Vagina (tissue), 2 donors: Measurements from ENCODE around the gene QRICH2. TPM values are rescaled to one million over a fixed set of nuclear protein-coding genes. Genes with fewer than 3 reads are reported as not detected.
"Not testable (repeated sequence)": the region's sequence is repeated elsewhere in the genome, so short reads cannot be mapped to it uniquely, and the experiment has no call there.

ENCODE experiments used
- DNase-seq, 2 donors: peaks; one replicate each; pipeline ENCODE4 v3.0.0-alpha.2; 2017; ENCODE audit errors: extremely low spot score in 2 of 2
- H3K27ac ChIP-seq: fragments of 200-600 bp; sonication (generic); one replicate; pipeline ENCODE4 v1.5.1; 2019
- H3K27me3 ChIP-seq: fragments of 200-600 bp; sonication (generic); one replicate; pipeline ENCODE4 v1.5.1; 2019
- H3K36me3 ChIP-seq, 2 donors: fragments of 200-600 bp; sonication (generic); one replicate each; pipeline ENCODE4 v1.5.1; 2017 to 2019
- H3K4me1 ChIP-seq: fragments of 200-600 bp; sonication (generic); one replicate; pipeline ENCODE4 v1.5.1; 2019
- H3K4me3 ChIP-seq, 2 donors: fragments of 200-600 bp; sonication (generic); 1 replicate in 1 of 2; 2 replicates in 1 of 2; pipeline ENCODE4 v1.5.1; 2016 to 2019
- H3K9me3 ChIP-seq: fragments of 200-600 bp; sonication (generic); one replicate; pipeline ENCODE4 v1.5.1; 2019
- POLR2A ChIP-seq, 2 donors: fragments of 450-650 bp; IDR thresholded peaks; one replicate each; pipeline ENCODE4 v1.6.1; 2017; ENCODE audit warnings: antibody characterized with exemption in 2 of 2, mild to moderate bottlenecking in 2 of 2, moderate library complexity in 2 of 2
- POLR2AphosphoS5 ChIP-seq, 2 donors: sonication (generic); formaldehyde crosslinking; IDR thresholded peaks; one replicate each; pipeline ENCODE4 v1.9.0; 2017; ENCODE audit warnings: antibody characterized with exemption in 2 of 2, mild to moderate bottlenecking in 2 of 2, low read depth in 1 of 2; ENCODE audit not compliant: insufficient read depth in 1 of 2
- intact Hi-C: fragments of 100-400 bp; cut with DNase I; formaldehyde crosslinking; loops from one replicate; pipeline ENCODE4 v1.15.1; 2023
- total RNA-seq: library from RNA; depleted of rRNA; stranded (reverse); fragments of >200 nt; gene quantifications from one replicate; pipeline ENCODE4 v1.2.3, GENCODE V29; 2016
- TF ChIP-seq, protein P1 (sequence below), 3 experiments: fragments of 450-650 bp in 2 of 3; fragments of 200-600 bp in 1 of 3; sonication (generic) in 1 of 3; IDR thresholded peaks; one replicate each; pipeline ENCODE4 v1.5.1; 2017 to 2019; ENCODE audit warnings: antibody characterized with exemption in 3 of 3, mild to moderate bottlenecking in 2 of 3, moderate library complexity in 2 of 3

Gene QRICH2
- total RNA-seq, 1 donor from 2014 or later, result 10.8 TPM

DNA sequence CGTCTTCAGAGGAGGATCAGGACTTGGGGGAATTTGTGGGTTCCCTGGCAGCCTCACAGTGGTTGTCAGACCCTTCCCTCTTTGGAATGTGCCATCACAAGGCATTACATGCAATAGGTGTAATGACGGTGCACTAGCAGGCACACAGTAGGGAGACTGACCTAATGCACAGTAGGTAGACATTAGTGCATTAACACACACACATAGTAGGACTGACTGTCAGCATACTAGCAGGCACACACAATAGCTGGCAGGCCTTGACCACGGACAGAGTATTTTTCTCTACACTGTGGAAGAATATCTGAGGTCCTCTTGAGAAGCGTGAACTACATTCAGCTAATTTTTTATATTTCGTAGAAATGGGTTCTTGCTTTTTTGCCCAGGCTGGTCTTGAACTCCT lies 53.8 kb downstream of the QRICH2 start:
- no peak for DNase-seq
- intact Hi-C loops, result no loop called here

DNA sequence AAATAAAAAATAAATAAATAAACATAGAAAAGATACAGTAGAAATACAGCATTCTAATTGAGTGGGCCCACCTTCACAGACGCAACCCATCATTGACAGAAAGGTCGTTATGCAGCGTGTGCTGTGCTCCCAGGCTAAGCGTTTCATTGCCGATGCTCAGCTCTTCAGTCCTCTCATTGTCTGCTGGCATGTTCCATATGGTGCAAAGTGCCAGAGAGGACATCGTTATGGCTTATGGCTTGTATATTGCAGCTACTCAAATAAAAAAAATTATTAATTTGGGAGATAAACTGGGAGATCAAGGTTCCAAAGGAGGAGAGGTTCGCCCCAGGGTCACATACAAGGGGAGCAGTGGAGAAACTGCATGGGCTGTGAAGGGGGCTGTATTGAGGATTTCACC lies 54.2 kb downstream of the QRICH2 start:
- TF ChIP-seq, protein P1, sequence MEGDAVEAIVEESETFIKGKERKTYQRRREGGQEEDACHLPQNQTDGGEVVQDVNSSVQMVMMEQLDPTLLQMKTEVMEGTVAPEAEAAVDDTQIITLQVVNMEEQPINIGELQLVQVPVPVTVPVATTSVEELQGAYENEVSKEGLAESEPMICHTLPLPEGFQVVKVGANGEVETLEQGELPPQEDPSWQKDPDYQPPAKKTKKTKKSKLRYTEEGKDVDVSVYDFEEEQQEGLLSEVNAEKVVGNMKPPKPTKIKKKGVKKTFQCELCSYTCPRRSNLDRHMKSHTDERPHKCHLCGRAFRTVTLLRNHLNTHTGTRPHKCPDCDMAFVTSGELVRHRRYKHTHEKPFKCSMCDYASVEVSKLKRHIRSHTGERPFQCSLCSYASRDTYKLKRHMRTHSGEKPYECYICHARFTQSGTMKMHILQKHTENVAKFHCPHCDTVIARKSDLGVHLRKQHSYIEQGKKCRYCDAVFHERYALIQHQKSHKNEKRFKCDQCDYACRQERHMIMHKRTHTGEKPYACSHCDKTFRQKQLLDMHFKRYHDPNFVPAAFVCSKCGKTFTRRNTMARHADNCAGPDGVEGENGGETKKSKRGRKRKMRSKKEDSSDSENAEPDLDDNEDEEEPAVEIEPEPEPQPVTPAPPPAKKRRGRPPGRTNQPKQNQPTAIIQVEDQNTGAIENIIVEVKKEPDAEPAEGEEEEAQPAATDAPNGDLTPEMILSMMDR (IDR thresholded peaks at IDR 0.05), result no peak
- TF ChIP-seq POLR2A (IDR thresholded peaks at IDR 0.05) (no peak), POLR2AphosphoS5 (IDR thresholded peaks at IDR 0.05; ENCODE audit: insufficient read depth in 1 of 2, low read depth in 1 of 2) (no peak)
- intact Hi-C loops, result no loop called here
- no peak overlapping the region for H3K4me3 ChIP-seq
- no peaks in the 10 kb centered on the region for H3K27me3 ChIP-seq
- H3K27ac ChIP-seq, result no peak overlapping the region
- DNase-seq, result no peak
- H3K36me3 ChIP-seq, result no peaks in the 10 kb centered on the region
- H3K4me1 ChIP-seq, result peaks cover 12% of the 10 kb centered on the region
- H3K9me3 ChIP-seq, result no peaks in the 10 kb centered on the region

More for the DNA sequence above, 53.8 kb downstream of the QRICH2 start:
- no peaks in the 10 kb centered on the region for H3K36me3 ChIP-seq
- H3K4me3 ChIP-seq, result no peak overlapping the region
- TF ChIP-seq, protein P1 (IDR thresholded peaks at IDR 0.05), result no peak
- no peak for TF ChIP-seq POLR2A (IDR thresholded peaks at IDR 0.05)
- TF ChIP-seq POLR2AphosphoS5 (IDR thresholded peaks at IDR 0.05; ENCODE audit: insufficient read depth in 1 of 2, low read depth in 1 of 2), result no peak
- H3K9me3 ChIP-seq, result no peaks in the 10 kb centered on the region
- peaks cover 12% of the 10 kb centered on the region for H3K4me1 ChIP-seq
- no peaks in the 10 kb centered on the region for H3K27me3 ChIP-seq
- H3K27ac ChIP-seq, result no peak overlapping the region

DNA sequence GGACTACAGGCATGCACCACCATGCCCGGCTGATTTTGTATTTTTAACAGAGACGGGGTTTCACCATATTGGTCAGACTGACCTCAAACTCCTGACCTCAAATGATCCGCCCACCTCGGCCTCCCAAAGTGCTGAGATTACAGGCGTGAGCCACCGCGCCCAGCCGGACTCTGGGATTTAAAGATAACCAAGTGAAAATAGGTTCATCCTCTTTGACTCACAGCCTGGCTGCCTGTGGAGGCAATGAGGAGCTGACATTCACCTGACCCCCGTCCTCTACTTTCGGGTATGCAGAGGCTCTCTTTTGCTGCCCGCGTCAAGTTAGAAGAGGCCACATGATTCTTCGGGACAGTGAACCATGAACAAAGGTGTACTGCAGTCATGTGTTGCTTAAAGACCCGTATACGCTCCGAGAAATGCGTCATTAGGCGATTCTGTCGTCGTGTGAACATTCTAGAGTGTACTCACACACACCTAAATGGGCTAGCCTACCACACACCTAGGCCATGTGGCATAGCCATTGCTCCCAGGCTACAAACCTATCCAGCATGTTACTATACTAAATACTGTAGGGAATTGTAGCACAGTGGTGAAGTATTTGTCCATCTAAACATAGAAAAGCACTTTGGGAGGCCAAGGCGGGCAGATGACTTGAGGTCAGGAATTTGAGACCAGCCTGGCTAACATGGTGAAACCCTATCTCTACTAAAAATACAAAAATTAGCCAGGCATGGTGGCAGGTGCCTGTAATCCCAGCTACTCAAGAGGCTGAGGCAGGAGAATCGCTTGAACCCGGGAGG lies 54.9 kb downstream of the QRICH2 start:
- H3K27me3 ChIP-seq, intact Hi-C loops, H3K36me3 ChIP-seq, H3K9me3 ChIP-seq, H3K4me3 ChIP-seq, DNase-seq: not testable (repeated sequence)
- Histone ChIP-seq H3K27ac (peak overlapping the region; percentile 10), H3K4me1 (peaks cover 12% of the 10 kb centered on the region)

DNA sequence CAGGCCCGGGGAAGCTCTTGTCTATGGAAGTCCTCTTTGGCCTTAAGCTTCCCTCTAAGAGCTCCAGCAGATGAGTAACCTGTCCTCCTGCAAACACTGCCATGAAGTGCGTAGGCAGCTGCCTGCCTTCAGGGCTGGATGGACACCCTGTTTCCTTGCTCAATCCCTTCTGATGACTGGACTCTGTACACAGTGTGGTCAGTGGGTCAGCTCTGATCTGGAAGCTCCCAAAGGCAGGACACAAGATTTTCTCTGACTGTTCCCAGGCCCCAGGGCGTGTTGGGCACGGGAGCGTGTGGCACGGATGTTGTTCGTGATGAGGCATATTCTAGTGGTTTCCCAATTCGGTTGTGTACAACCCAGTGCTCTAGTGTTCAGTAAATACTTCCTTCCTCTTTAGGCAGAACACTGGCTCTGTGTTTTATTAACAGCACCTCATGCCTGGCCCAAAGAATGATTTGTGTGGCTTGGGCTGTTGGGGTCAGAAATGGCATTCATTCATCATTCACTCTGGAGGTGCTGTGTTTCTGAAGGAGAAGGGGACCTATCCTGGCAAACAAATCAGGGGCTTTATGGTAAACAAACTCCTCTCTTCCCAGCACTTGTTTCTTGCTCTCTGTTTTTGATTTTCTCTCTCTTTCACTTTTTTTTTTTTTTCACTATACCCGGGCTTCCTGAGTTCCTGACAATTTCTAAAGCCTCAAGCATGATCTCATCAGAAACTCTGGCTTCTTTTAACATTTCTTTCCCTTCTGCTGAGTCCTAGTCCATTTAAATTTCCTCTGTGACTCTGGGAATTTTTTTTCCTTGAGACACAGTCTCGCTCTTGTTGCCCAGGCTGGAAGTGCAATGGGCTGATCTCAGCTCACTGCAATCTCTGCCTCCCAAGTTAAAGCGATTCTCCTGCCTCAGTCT lies 55.8 kb downstream of the QRICH2 start:
- Histone ChIP-seq H3K36me3 (no peaks in the 10 kb centered on the region), H3K4me3 (no peak overlapping the region), H3K4me1 (peaks cover 12% of the 10 kb centered on the region), H3K9me3 (no peaks in the 10 kb centered on the region), H3K27me3 (no peaks in the 10 kb centered on the region), H3K27ac (peak overlapping the region; percentile 63)
- intact Hi-C loops, result no loop called here
- DNase-seq, result no peak
- TF ChIP-seq POLR2AphosphoS5 (IDR thresholded peaks at IDR 0.05; ENCODE audit: insufficient read depth in 1 of 2, low read depth in 1 of 2), result peak; percentile 65 to 68
- TF ChIP-seq POLR2A (IDR thresholded peaks at IDR 0.05), result no peak
- TF ChIP-seq, protein P1 (IDR thresholded peaks at IDR 0.05), result no peak

DNA sequence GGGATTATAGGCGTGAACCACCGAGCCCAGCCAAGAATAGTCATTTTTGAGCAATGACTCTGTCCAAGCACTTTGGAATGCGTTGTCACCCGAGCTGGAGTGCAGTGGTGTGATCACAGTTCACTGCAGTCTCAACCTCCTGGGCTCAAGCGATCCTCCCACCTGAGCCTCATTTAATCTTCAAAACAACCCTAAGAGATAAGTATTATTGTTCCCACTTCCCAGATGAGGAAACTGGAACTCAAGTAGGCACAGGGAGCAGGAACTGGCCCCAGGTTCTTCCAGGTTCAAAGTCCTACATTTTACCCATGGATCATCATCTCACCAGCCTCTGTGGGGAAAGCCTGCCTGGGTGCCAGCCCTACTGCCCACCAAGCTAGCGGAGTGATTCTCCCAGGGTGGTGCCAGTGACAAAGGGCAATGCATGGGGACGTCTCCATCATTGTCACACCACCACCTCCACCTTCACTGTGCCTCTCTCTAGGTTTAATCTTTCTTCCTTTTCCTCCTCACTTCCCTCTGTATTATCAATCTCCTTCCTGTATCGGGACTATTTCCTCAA lies 56.5 kb downstream of the QRICH2 start:
- H3K27ac ChIP-seq, result peak overlapping the region; percentile 63
- no peak for DNase-seq
- no peak overlapping the region for H3K4me3 ChIP-seq
- TF ChIP-seq POLR2AphosphoS5 (IDR thresholded peaks at IDR 0.05; ENCODE audit: insufficient read depth in 1 of 2, low read depth in 1 of 2), result no peak
- TF ChIP-seq, protein P1 (IDR thresholded peaks at IDR 0.05), result no peak
- TF ChIP-seq POLR2A (IDR thresholded peaks at IDR 0.05), result no peak
- intact Hi-C loops, result no loop called here
- no peaks in the 10 kb centered on the region for H3K27me3 ChIP-seq
- no peaks in the 10 kb centered on the region for H3K36me3 ChIP-seq
- H3K4me1 ChIP-seq, result peaks cover 12% of the 10 kb centered on the region
- no peaks in the 10 kb centered on the region for H3K9me3 ChIP-seq
